HEK293T (cell line): ENCODE results near the gene WIZ.

Source experiments
- CTCF ChIA-PET: fragments of 350-600 bp; formaldehyde crosslinking; extraction: SDS; loops from one replicate; lab custom pipeline; 2021; ENCODE audit warnings: antibody characterized with exemption, inconsistent platforms; lab: Yijun Ruan, JAX
- POLR2A ChIA-PET: fragments of 350-600 bp; formaldehyde crosslinking; extraction: SDS; loops from one replicate; lab custom pipeline; 2020; ENCODE audit warnings: antibody characterized with exemption, inconsistent platforms; lab: Yijun Ruan, JAX
- DNase-seq: peaks from one replicate; pipeline ENCODE4 v3.0.0; 2012; ENCODE audit warnings: mixed read lengths; ENCODE audit errors: extremely low spot score
- ARNT ChIP-seq: fragments of 450-650 bp; IDR thresholded peaks from 2 replicates; pipeline ENCODE4 v1.6.1; 2017; ENCODE audit warnings: mild to moderate bottlenecking
- BHLHE40 ChIP-seq: fragments of 450-650 bp; IDR thresholded peaks from 2 replicates; pipeline ENCODE4 v1.6.1; 2016; ENCODE audit warnings: mild to moderate bottlenecking, moderate library complexity, borderline replicate concordance
- CTBP1 ChIP-seq: fragments of 450-650 bp; IDR thresholded peaks from 2 replicates; pipeline ENCODE4 v1.6.1; 2016; ENCODE audit warnings: borderline replicate concordance
- ELF4 ChIP-seq: fragments of 450-650 bp; IDR thresholded peaks from 2 replicates; pipeline ENCODE4 v1.6.1; 2017; ENCODE audit warnings: antibody characterized with exemption
- FOXA1 ChIP-seq: fragments of 450-650 bp; IDR thresholded peaks from 2 replicates; pipeline ENCODE4 v1.6.1; 2016; ENCODE audit warnings: mild to moderate bottlenecking
- FOXK2 ChIP-seq: fragments of 450-650 bp; IDR thresholded peaks from 2 replicates; pipeline ENCODE4 v1.6.1; 2016; ENCODE audit warnings: mild to moderate bottlenecking
- FOXM1 ChIP-seq: fragments of 450-650 bp; IDR thresholded peaks from 2 replicates; pipeline ENCODE4 v1.6.1; 2017; ENCODE audit warnings: mild to moderate bottlenecking, borderline replicate concordance
- HDGF ChIP-seq: fragments of 450-650 bp; IDR thresholded peaks from 2 replicates; pipeline ENCODE4 v1.6.1; 2017; ENCODE audit warnings: antibody characterized with exemption, borderline replicate concordance
- L3MBTL2 ChIP-seq: fragments of 450-650 bp; conservative IDR thresholded peaks from 2 replicates; pipeline ENCODE4 v1.6.1; 2016; ENCODE audit warnings: mild to moderate bottlenecking
- LEF1 ChIP-seq: fragments of 450-650 bp; IDR thresholded peaks from 2 replicates; pipeline ENCODE4 v1.6.1; 2017; ENCODE audit warnings: mild to moderate bottlenecking, borderline replicate concordance
- NFRKB ChIP-seq: fragments of 450-650 bp; IDR thresholded peaks from 2 replicates; pipeline ENCODE4 v1.6.1; 2016; ENCODE audit warnings: mild to moderate bottlenecking, moderate library complexity
- PKNOX1 ChIP-seq: fragments of 450-650 bp; IDR thresholded peaks from 2 replicates; pipeline ENCODE4 v1.6.1; 2016
- SP1 ChIP-seq: fragments of 450-650 bp; IDR thresholded peaks from 2 replicates; pipeline ENCODE4 v1.6.1; 2017
- SUZ12 ChIP-seq: fragments of 450-650 bp; IDR thresholded peaks from 2 replicates; pipeline ENCODE4 v1.6.1; 2016; ENCODE audit warnings: mild to moderate bottlenecking
- TARDBP ChIP-seq: fragments of 450-650 bp; IDR thresholded peaks from 2 replicates; pipeline ENCODE4 v1.6.1; 2016
- ZNF384 ChIP-seq: fragments of 450-650 bp; IDR thresholded peaks from 2 replicates; pipeline ENCODE4 v1.6.1; 2016

WIZ gene

GRCh38 chr19:15372470-15372869 lies 77.3 kb downstream of the WIZ start:
- CTCF ChIA-PET, result no interaction called here
- POLR2A ChIA-PET, result no interaction called here
- no peak for DNase-seq
- no peak for TF ChIP-seq SP1
- no peak for TF ChIP-seq FOXK2
- no peak for TF ChIP-seq L3MBTL2
- TF ChIP-seq CTBP1, result no peak
- no peak for TF ChIP-seq ZNF384
- TF ChIP-seq LEF1, result no peak
- no peak for TF ChIP-seq PKNOX1
- no peak for TF ChIP-seq HDGF
- no peak for TF ChIP-seq FOXM1
- TF ChIP-seq BHLHE40, result no peak
- TF ChIP-seq TARDBP, result no peak
- TF ChIP-seq FOXA1, result no peak

DNA sequence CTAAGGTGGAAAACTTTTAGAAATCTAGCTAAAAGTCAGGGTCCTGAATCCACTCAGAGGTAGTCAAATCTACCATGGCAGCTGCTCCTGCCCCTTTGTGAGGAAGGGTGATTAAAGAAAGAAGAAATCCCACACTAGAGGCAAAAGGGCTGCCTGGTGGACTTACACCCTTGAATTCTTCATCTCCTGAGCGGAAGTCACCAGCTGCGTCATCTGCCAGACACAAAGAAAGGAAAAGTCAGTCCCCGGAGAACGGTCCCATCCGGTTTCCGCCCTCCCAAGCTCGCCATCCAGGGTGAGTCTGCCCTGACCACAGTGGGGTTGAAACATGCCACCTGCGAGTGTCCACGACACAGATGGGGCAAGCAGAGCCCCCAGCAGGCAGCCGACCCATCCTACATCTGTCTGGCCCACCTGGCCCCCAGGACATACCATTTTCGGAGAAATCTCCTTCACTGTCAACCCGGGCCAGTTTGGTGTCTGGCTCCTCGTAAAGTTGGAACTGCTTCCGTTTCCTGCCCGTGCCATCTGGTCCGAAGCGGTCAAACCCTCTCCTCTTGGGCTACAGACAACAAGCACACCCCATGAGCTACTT lies 77.9 kb downstream of the WIZ start:
- ChIA-PET CTCF (interaction anchor here (0.6 kb wide), 1 partner anchor 90 kb away, joined by 3 read pairs; no protein-coding TSS in a partner anchor), POLR2A (no interaction called here)
- DNase-seq, result no peak
- TF ChIP-seq HDGF, result no peak

DNA sequence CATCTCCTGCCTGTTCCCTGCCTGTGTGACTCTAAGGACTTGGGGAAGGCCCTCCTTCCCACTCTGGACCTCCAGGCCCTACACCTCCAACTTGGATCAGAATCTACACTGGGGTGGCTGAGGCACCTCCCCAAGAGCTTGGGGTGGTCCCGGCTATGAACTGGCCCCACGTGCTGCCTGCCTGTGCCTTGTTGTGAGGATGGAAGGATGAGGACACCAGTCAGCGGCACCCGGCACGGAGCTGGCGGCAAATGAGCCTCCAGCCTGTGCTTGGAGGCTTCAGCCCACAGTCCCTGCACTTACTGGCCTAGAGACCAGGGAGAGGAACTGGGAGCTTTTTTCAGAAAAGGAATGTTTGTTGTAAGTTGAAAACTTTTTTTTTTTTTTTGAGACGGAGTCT lies 78.6 kb downstream of the WIZ start:
- no peak for TF ChIP-seq L3MBTL2
- TF ChIP-seq SP1, result no peak
- no peak for TF ChIP-seq LEF1
- no peak for TF ChIP-seq ARNT
- TF ChIP-seq FOXA1, result no peak
- TF ChIP-seq NFRKB, result no peak
- TF ChIP-seq SUZ12, result no peak
- TF ChIP-seq BHLHE40, result no peak
- no peak for TF ChIP-seq ELF4
- TF ChIP-seq FOXK2, result no peak
- no peak for TF ChIP-seq CTBP1
- no peak for TF ChIP-seq PKNOX1
- no peak for TF ChIP-seq ZNF384
- TF ChIP-seq TARDBP, result no peak
- no peak for TF ChIP-seq HDGF
- no peak for TF ChIP-seq FOXM1
- ChIA-PET POLR2A (interaction anchor here (0.6 kb wide), 1 partner anchor 47 kb away, joined by 4 read pairs; no protein-coding TSS in a partner anchor), CTCF (interaction anchor here (0.6 to 0.7 kb wide), 2 partner anchors 84 to 89 kb away, joined by 3 to 4 read pairs; no protein-coding TSS in a partner anchor)
- DNase-seq, result no peak
